Medulla oblongata (tissue), 1 donor: ENCODE results near the gene FAM174C.
"Not testable (repeated sequence)": the region's sequence is repeated elsewhere in the genome, so short reads cannot be mapped to it uniquely, and the experiment has no call there.

ENCODE experiments used
- DNase-seq: peaks from one replicate; pipeline ENCODE4 v3.0.0-alpha.2; 2015; ENCODE audit errors: extremely low spot score

Gene FAM174C

GRCh38 chr19:1299801-1300200, 24.5 kb downstream of the FAM174C start:
- no peak for DNase-seq

DNA sequence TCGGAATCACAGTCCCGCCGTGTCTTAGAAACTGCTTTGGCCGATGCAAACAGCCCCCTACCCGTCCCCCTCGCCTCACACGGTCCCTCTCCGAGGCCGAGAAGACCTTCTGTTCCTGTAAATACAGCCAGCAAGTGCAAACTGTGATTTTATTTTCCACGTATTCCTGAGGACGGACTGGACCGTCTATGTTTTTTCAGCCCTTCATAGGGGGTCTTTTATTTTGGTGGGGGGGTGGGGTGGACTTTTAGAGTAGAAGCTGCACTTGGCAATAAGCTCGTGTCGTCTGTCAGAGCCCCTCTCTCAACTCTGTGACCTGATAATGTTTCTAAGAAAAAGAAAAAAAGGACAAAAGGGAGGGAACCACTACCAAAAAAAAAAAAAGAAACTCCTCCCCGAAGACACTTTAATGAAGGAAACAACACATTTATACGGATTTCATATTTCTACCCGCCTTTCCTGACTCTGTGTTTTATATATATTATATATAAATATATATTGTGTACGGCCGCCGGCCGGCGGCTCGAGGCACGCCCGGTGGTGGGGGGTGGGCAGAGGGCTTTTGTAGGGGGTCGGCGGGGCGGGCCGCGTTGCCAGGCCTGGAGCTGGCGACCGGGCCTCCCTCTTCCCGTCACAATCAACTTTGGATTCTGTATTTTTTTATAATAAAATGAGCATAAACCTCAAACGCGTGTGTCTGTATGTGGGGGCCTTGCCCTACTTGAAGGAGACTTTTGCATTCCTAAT, 25.6 kb downstream of the FAM174C start:
- DNase-seq, result no peak

DNA sequence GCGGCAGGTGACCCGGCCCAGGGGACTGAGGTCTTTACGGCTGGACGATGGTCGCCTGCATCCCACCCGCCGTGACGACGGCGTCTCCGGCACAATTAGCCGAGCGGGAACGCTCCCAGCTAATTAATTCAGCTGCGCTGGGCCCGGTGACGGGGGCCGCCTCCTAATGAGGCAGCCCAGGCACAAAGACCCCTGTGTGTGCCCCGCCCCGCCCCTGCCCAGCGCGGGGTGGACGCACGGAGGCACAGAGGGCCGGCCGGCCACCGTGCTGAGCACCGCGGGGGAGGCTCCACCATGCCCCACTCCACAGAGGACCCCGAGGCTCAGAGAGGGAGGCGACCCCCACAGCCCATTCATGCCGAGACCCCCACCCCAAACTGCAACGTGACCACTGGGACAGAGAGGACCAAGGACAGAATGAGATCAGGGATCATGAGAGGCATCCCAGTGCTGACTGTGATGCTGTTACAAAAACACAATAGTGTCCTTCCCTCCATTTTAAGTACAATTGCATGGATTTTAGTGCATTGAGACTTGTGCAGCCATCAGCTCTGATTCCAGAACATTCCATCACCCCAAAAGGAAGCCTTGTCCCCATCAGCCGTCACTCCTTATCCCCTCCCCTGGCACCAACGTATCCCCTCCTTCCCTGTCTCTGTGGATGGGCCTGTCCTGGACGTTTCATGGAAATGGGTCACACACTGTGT, 27.4 kb downstream of the FAM174C start:
- DNase-seq, result peak; percentile 78

- no peak for DNase-seq
Observed at GRCh38 chr19:1304197-1304924, 29.0 kb downstream of the FAM174C start.

- not testable (repeated sequence) for DNase-seq
Observed at GRCh38 chr19:1305354-1305753, 30.0 kb downstream of the FAM174C start.

DNA sequence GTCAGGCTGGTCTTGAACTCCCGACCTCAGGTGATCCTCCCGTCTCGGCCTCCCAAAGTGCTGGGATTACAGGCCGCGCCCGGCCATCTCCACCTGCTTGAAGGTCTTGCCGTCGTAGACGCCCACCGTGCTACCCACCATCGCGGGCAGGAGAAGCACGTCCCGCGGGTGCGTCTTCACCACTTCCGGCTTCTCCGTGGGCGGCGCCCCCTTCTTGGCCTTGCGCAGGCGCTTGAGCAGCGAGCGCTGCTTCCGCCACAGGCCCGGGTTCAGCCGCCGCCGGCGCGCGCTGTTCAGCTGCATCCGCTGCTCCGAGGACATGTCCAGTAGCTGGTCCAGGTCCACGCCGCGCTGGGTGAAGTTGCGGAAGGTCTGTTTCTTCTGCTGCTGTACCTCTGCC, 32.0 kb downstream of the FAM174C start:
- DNase-seq, result no peak

DNA sequence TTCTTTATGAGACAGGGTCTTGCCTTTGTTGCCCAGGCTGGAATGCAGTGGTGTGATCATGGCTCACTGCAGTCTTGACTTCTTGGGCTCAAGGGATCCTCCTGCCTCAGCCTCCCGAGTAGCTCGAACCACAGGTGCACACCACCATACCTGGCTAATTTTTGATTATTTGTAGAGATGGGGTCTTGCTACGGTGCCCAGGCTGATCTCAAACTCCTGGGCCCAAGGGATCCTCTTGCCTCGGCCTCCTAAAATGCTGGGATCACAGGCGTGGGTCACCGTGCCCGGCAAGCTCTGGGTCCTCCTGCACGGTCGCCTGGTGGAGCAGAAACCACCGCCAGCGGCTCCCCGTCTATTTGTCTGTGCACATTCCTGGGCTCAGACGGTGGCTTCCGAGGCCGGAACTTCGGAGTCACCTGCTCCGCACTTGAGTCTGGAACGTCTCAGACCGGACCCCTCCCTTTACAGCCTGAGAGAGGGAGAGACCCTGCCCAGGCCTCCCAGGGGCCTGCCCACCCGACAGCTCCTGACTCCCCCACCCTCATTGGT, 32.5 kb downstream of the FAM174C start:
- no peak for DNase-seq

DNA sequence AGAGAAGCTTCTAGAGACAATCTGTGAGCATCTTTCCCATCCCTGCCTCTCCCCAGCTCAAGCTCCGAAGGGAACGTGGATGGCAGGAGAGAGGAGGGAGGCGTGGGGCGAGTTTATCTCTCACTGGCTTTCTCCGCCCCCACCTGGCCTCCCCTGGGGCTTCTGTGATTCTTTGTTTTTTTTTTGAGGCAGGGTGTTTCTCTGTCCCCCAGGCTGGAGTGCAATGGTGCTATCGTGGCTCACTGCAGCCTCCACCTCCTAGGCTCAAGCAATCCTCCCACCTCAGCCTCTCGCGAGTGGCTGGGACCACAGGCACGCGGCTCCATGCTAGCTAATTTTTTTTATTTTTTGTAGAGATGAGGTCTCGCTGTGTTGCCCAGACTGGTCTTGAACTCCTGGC, 33.4 kb downstream of the FAM174C start:
- no peak for DNase-seq

DNA sequence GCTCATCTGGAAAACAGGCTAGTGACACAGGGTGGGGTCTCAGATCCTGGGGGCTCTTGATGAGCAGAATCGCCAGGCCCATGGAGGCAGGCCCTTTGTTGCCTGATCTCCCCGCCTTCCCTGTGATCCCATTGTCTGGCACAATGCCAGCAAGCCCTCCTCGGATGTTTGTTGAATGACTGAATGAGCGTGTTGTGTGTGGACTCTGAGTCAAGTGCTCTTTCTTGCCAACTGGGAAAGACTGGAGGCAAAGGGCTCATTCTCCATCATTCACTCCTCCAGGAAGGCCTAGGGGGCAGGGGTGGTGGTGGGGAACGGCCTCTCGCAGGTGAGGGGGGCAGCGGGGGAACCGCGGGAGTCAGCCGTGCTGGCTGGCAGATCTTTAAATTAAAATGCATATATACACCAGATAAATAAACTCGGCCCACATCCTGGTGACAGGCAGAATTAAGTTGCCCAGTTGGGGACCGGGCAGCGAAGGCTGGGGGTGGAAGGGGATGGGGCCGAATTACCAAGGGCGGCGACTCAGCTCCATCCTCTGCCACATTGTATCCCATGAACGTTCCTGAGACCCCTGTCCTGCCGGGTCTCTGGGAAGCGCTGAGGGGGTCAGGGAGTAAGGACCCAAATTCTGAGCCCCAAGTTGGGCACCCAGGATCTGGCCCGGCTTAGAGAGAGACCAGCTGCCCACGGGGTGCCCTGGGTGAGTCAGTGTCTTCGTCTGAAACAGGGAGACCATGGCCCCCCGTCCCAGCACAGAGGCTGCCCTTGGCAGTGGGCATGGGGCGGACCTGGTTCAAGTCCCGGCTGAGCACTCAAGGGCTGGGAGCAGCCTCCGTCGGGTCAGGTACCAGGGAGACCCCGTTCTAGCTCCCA, 34.9 kb downstream of the FAM174C start:
- no peak for DNase-seq

GRCh38 chr19:1310853-1311180, 35.5 kb downstream of the FAM174C start:
- DNase-seq, result no peak

DNA sequence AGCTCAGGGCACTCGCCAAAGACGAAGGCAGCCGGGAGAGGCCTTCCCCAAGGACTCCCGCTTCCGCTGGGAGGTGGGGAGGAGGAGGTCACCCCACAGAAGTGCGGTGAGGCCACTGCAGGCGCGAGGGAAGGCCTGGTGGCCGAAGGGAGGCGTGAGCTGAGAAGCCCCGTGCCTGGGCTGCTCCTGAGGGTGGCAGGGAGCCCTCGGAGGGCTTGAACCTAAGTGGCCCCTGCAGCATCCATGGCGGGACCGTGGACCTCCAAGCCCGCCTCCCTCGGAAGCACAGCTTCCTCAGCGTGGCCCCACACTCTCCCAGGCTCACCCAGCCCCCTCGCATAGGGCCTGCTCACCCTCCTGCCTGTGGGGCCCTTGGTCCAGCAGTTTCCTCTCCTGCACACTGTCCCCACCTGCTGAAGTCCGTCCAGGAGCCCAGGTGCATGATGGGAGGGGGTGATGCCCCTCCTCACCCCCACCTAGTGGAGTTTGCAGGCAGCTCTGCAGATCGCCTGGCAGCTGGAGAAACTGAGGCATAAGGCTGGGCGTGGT, 36.3 kb downstream of the FAM174C start:
- no peak for DNase-seq

- DNase-seq, result no peak
Observed at GRCh38 chr19:1312767-1313694, 37.7 kb downstream of the FAM174C start.

- DNase-seq, result no peak
Observed at GRCh38 chr19:1313695-1314613, 38.6 kb downstream of the FAM174C start.

GRCh38 chr19:1315470-1316166, 40.3 kb downstream of the FAM174C start:
- peak; percentile 61 for DNase-seq

- no peak for DNase-seq
Observed at GRCh38 chr19:1316466-1316865, 41.1 kb downstream of the FAM174C start.

- DNase-seq, result no peak
Observed at GRCh38 chr19:1317274-1318003, 42.1 kb downstream of the FAM174C start.

DNA sequence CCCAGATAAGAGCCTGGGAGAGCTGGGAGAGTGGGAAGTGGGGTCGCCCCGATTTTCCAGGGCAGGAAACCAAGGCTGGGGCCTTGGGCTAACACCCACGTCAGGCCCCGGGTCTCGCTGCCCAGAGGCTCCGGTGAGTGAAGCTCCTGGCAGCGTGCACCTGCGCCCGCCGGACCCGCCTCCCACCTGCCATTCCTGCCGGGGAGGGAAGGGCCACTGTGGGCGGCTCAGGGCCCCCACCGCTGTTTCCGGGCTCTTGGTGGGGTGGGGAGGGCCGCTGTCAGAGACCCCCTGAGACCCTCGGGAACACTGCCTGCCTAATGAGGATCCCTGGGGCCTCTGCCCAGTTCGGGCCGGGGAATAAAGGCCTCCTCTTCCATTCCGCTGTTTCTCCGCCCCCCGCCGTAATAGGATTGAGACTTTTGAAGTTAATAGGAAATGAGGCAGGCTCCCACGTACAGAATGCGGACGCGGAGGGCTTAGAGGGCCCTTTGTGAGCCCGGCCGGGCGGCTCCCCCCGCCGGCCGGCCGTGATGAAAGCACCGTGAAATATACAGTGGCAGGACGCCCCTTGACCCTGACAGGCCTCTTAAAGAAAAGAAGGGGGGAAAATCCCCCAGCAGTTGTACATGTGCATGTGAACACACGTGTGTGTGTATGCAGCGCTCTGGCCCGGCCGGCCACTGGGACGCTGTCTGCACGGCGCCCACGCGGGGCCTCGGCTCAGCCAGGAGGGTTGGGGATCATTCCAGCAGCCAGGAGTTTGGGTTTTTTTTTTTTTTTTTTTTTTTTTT, 43.5 kb downstream of the FAM174C start:
- DNase-seq, result no peak
